Measurements from ENCODE around the gene MACROH2A2. TPM values are rescaled to one million over a fixed set of nuclear protein-coding genes. Genes with fewer than 3 reads are reported as not detected.

MACROH2A2 gene
- total and polyA plus RNA-seq, 8 donors = 6.7 to 19.3 (median 9.8) TPM

GRCh38 chr10:70117646-70118045 is 65.0 kb downstream of the MACROH2A2 start:
- Histone ChIP-seq H3K4me1 (no peaks in the 10 kb centered on the region), H3K4me3 (no peak overlapping the region), H3K9me3 (no peaks in the 10 kb centered on the region), H3K27me3 (no peaks in the 10 kb centered on the region), H3K36me3 (peaks cover 51 to 88% (median 79%) of the 10 kb centered on the region in 4 donors), H3K27ac (no peak overlapping the region)
- 82 to 87% (median 84%) methylated on average over 10 of the region's 10 CpGs for WGBS, 5 donors
- TF ChIP-seq POLR2A (IDR thresholded peaks at IDR 0.05) (no peak), CTCF (IDR thresholded peaks at IDR 0.05) (no peak), EP300 (IDR thresholded peaks at IDR 0.05) (no peak), POLR2AphosphoS5 (IDR thresholded peaks at IDR 0.05) (no peak)
- DNase-seq = no peak
- intact Hi-C loops (cut with DNase I; ENCODE audit: low total_unique reads) = loop anchor here (2.0 kb wide), 1 partner anchor 27 kb away; no protein-coding TSS in a partner anchor

DNA sequence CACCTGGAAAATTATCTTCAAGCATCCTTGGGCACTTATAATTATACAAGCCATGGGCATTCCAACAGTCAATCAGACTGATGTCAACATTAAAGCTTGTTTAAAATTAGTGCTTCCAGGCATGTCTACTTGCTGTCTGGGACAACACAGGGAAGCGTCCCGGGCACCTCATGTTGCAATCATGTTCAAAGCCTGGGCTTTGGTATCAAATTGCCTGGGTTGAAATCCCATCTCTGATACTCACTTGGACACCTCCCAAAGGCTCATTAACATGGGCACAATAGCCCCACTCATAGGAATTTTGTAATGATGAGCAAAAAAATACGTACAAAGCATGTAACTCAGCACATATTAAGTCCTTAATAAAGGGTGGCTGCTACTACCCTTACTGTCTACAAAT is 65.5 kb downstream of the MACROH2A2 start:
- peaks cover 49 to 88% (median 79%) of the 10 kb centered on the region in 4 donors for H3K36me3 ChIP-seq
- H3K9me3 ChIP-seq = no peaks in the 10 kb centered on the region
- intact Hi-C loops (cut with DNase I; ENCODE audit: low total_unique reads) = no loop called here
- no peak for DNase-seq
- WGBS, 5 donors = 88 to 94% (median 90%) methylated on average over 3 of the region's 3 CpGs
- H3K27me3 ChIP-seq = no peaks in the 10 kb centered on the region
- H3K4me1 ChIP-seq = no peaks in the 10 kb centered on the region
- H3K4me3 ChIP-seq = no peak overlapping the region
- TF ChIP-seq POLR2AphosphoS5 (IDR thresholded peaks at IDR 0.05) = no peak
- no peak for TF ChIP-seq POLR2A (IDR thresholded peaks at IDR 0.05)
- TF ChIP-seq EP300 (IDR thresholded peaks at IDR 0.05) = no peak
- TF ChIP-seq CTCF (IDR thresholded peaks at IDR 0.05) = no peak
- no peak overlapping the region for H3K27ac ChIP-seq

DNA sequence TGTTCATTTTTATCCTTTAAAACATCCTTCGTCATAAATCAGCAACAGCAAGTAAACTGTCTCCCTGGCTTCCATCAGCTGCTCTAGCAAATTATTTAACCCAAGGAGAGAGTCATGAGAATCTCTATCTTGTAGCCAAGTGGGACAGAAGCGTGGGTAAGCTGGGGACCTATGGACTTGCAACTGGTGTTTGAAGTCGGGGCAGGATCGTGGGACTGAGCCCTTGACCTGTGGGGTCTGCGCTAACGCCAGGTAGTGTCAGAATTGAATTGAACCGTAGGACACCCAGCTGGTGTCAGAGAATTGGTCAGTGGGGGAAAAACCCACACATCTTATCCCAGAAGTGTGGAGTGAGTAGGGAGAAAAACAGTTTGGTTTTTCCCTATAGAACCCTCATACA is 66.6 kb downstream of the MACROH2A2 start:
- no peak overlapping the region for H3K27ac ChIP-seq
- intact Hi-C loops (cut with DNase I; ENCODE audit: low total_unique reads) = no loop called here
- peaks cover 39 to 84% (median 76%) of the 10 kb centered on the region in 4 donors for H3K36me3 ChIP-seq
- DNase-seq = no peak
- no peak overlapping the region for H3K4me3 ChIP-seq
- TF ChIP-seq CTCF (IDR thresholded peaks at IDR 0.05) = no peak
- TF ChIP-seq EP300 (IDR thresholded peaks at IDR 0.05) = no peak
- no peak for TF ChIP-seq POLR2A (IDR thresholded peaks at IDR 0.05)
- TF ChIP-seq POLR2AphosphoS5 (IDR thresholded peaks at IDR 0.05) = no peak
- H3K9me3 ChIP-seq = no peaks in the 10 kb centered on the region
- 93 to 95% (median 94%) methylated on average over 7 of the region's 7 CpGs for WGBS, 5 donors
- H3K27me3 ChIP-seq = no peaks in the 10 kb centered on the region
- no peaks in the 10 kb centered on the region for H3K4me1 ChIP-seq

- 69 to 79% (median 78%) methylated on average over 8 of the region's 8 CpGs for WGBS, 5 donors
- no peaks in the 10 kb centered on the region for H3K4me1 ChIP-seq
- H3K27ac ChIP-seq = no peak overlapping the region
- no peaks in the 10 kb centered on the region for H3K27me3 ChIP-seq
- DNase-seq = no peak
- H3K9me3 ChIP-seq = no peaks in the 10 kb centered on the region
- peaks cover 36 to 80% (median 72%) of the 10 kb centered on the region in 4 donors for H3K36me3 ChIP-seq
- TF ChIP-seq POLR2A (IDR thresholded peaks at IDR 0.05) = no peak
- TF ChIP-seq EP300 (IDR thresholded peaks at IDR 0.05) = no peak
- no peak for TF ChIP-seq POLR2AphosphoS5 (IDR thresholded peaks at IDR 0.05)
- no peak for TF ChIP-seq CTCF (IDR thresholded peaks at IDR 0.05)
- no peak overlapping the region for H3K4me3 ChIP-seq
- intact Hi-C loops (cut with DNase I; ENCODE audit: low total_unique reads) = no loop called here
These were observed 67.0 kb downstream of the MACROH2A2 start for GRCh38 chr10:70119623-70120022.
